ENCODE measurements around the gene NAA50. TPM values are rescaled to one million over a fixed set of nuclear protein-coding genes. Genes with fewer than 3 reads are reported as not detected.

NAA50 gene
- total and polyA plus RNA-seq, 2 of the 13 experiments (the other 11 are each of a cell fraction or from before 2014, with no cell fraction given) = 30.2 to 233 TPM

- TF ChIP-seq ZBTB2 (CRISPR knock-in tag; IDR thresholded peaks at IDR 0.05; ENCODE audit: low read depth) (no peak), ZSCAN21 (CRISPR knock-in tag; IDR thresholded peaks at IDR 0.05; ENCODE audit: borderline replicate concordance) (0 out of 2 replicates have a peak, but pooled peaks have one; percentile 2), SNAI1 (CRISPR knock-in tag; IDR thresholded peaks at IDR 0.05; ENCODE audit: borderline replicate concordance) (0 out of 2 replicates have a peak, but pooled peaks have one; percentile 14), GMEB1 (CRISPR knock-in tag; IDR thresholded peaks at IDR 0.05; ENCODE audit: borderline replicate concordance) (no peak), ZNF512 (CRISPR knock-in tag; IDR thresholded peaks at IDR 0.05) (no peak), ZBTB20 (CRISPR knock-in tag; IDR thresholded peaks at IDR 0.05; ENCODE audit: borderline replicate concordance, low read depth) (no peak), THAP9 (CRISPR knock-in tag; IDR thresholded peaks at IDR 0.05; ENCODE audit: borderline replicate concordance) (no peak), ZNF616 (CRISPR knock-in tag; IDR thresholded peaks at IDR 0.05; ENCODE audit: low read depth) (no peak), MIXL1 (CRISPR knock-in tag; IDR thresholded peaks at IDR 0.05) (0 out of 2 replicates have a peak, but pooled peaks have one; percentile 17), TAF1 (CRISPR knock-in tag; IDR thresholded peaks at IDR 0.05) (0 out of 2 replicates have a peak, but pooled peaks have one; percentile 6), NFAT5 (CRISPR knock-in tag; IDR thresholded peaks at IDR 0.05) (no peak), ZNF780A (CRISPR knock-in tag; IDR thresholded peaks at IDR 0.05) (no peak), KLF13 (CRISPR knock-in tag; IDR thresholded peaks at IDR 0.05) (no peak)
Observed at GRCh38 chr3:113695431-113695785, 50.6 kb downstream of the NAA50 start (continued).

Measured in HepG2 (cell line).